Ishikawa (cell line): Measurements from ENCODE around the gene FAM117B.

Experiments
- CEBPB ChIP-seq: IDR thresholded peaks from 2 replicates; pipeline ENCODE4 v1.6.1; 2012
- CREB1 ChIP-seq: IDR thresholded peaks from 2 replicates; pipeline ENCODE4 v1.6.1; 2012; ENCODE audit warnings: low read depth
- EGR1 ChIP-seq: IDR thresholded peaks from 2 replicates; pipeline ENCODE4 v1.6.1; 2012
- EP300 ChIP-seq: IDR thresholded peaks from 2 replicates; pipeline ENCODE4 v1.6.1; 2012; ENCODE audit warnings: borderline replicate concordance
- FOXM1 ChIP-seq: IDR thresholded peaks from 2 replicates; pipeline ENCODE4 v1.6.1; 2012; ENCODE audit warnings: low read depth, borderline replicate concordance
- MAX ChIP-seq: IDR thresholded peaks from 2 replicates; pipeline ENCODE4 v1.6.1; 2012
- NFIC ChIP-seq: IDR thresholded peaks from 2 replicates; pipeline ENCODE4 v1.6.1; 2012
- RAD21 ChIP-seq: IDR thresholded peaks from 2 replicates; pipeline ENCODE4 v1.6.1; 2012; ENCODE audit warnings: low read depth
- REST ChIP-seq: IDR thresholded peaks from 2 replicates; pipeline ENCODE4 v1.6.1; 2012; ENCODE audit warnings: low read depth, mild to moderate bottlenecking
- TAF1 ChIP-seq: IDR thresholded peaks from 2 replicates; pipeline ENCODE4 v1.6.1; 2012; ENCODE audit warnings: low read depth, mild to moderate bottlenecking
- TCF12 ChIP-seq: IDR thresholded peaks from 2 replicates; pipeline ENCODE4 v1.6.1; 2012; ENCODE audit warnings: low read depth
- TEAD4 ChIP-seq: IDR thresholded peaks from 2 replicates; pipeline ENCODE4 v1.6.1; 2012
- USF1 ChIP-seq: IDR thresholded peaks from 2 replicates; pipeline ENCODE4 v1.6.1; 2012
- YY1 ChIP-seq: IDR thresholded peaks from 2 replicates; pipeline ENCODE4 v1.6.1; 2012; ENCODE audit warnings: low read depth
- ZBTB7A ChIP-seq: IDR thresholded peaks from 2 replicates; pipeline ENCODE4 v1.6.1; 2012; ENCODE audit warnings: low read depth

The FAM117B gene

GRCh38 chr2:202716953-202717597 is 82.3 kb downstream of the FAM117B start:
- TF ChIP-seq NFIC, result no peak
- no peak for TF ChIP-seq EGR1
- TF ChIP-seq CEBPB, result no peak
- TF ChIP-seq USF1, result no peak
- TF ChIP-seq CREB1, result no peak
- no peak for TF ChIP-seq TAF1
- no peak for TF ChIP-seq TEAD4
- TF ChIP-seq REST, result no peak

- TF ChIP-seq MAX (no peak), CREB1 (no peak), EGR1 (no peak), NFIC (no peak), RAD21 (no peak), ZBTB7A (no peak), TEAD4 (no peak), FOXM1 (no peak), TCF12 (no peak), USF1 (no peak)
These were observed 83.0 kb downstream of the FAM117B start for GRCh38 chr2:202717598-202718310.

GRCh38 chr2:202718614-202719013 is 83.8 kb downstream of the FAM117B start:
- no peak for TF ChIP-seq RAD21
- TF ChIP-seq TAF1, result no peak
- no peak for TF ChIP-seq CEBPB
- TF ChIP-seq MAX, result no peak
- TF ChIP-seq TEAD4, result no peak
- no peak for TF ChIP-seq FOXM1
- TF ChIP-seq EGR1, result no peak
- no peak for TF ChIP-seq TCF12
- TF ChIP-seq EP300, result no peak
- no peak for TF ChIP-seq YY1
- TF ChIP-seq USF1, result no peak
- no peak for TF ChIP-seq NFIC
- no peak for TF ChIP-seq CREB1
- no peak for TF ChIP-seq REST
- no peak for TF ChIP-seq ZBTB7A

- TF ChIP-seq MAX (no peak), ZBTB7A (no peak), RAD21 (no peak), TEAD4 (no peak), CEBPB (no peak), EP300 (no peak)
These were observed 85.5 kb downstream of the FAM117B start for GRCh38 chr2:202720226-202720625.

GRCh38 chr2:202721621-202722020 is 86.9 kb downstream of the FAM117B start:
- TF ChIP-seq YY1 (no peak), FOXM1 (no peak), USF1 (no peak), MAX (no peak), EP300 (no peak), ZBTB7A (no peak), CREB1 (no peak), TCF12 (no peak), EGR1 (no peak), REST (no peak)
